K562 (cell line): Measurements from ENCODE around the gene MARCHF5. TPM values are rescaled to one million over a fixed set of nuclear protein-coding genes. Genes with fewer than 3 reads are reported as not detected.

Source experiments
- ATAC-seq: fragments of 200-7000 bp; cut with Tn5 transposase; 3 replicates; pipeline ENCODE4 v1.9.1; 2020; ENCODE audit warnings: moderate library complexity
- Bru-seq: library from RNA; stranded (reverse); fragments of 400-500 nt; gene quantifications from one replicate; lab custom pipeline; 2021; lab: Mats Ljungman, UMichigan
- BruChase-seq, 2 experiments: library from RNA; stranded (reverse); fragments of 400-500 nt; gene quantifications; one replicate each; lab custom pipeline; 2021; lab: Mats Ljungman, UMichigan
- BruUV-seq: library from RNA; stranded (reverse); fragments of 400-500 nt; replicated peaks from 2 replicates; lab custom pipeline; 2021; lab: Mats Ljungman, UMichigan
- CTCF ChIA-PET: fragments of 300-600 bp; formaldehyde crosslinking; extraction: SDS; loops from one replicate; lab custom pipeline; 2021; ENCODE audit warnings: low intra/inter-chr PET ratio; lab: Yijun Ruan, JAX
- POLR2A ChIA-PET: fragments of 300-600, 350-650 bp; sonication (Branson Sonifier 250); formaldehyde crosslinking; extraction: SDS; loops from one replicate; lab custom pipeline; 2021; ENCODE audit warnings: antibody characterized with exemption, inconsistent platforms; lab: Yijun Ruan, JAX
- DNase-seq, 4 experiments: peaks; one replicate each; pipeline versions ENCODE4 v3.0.0 to v3.0.0-alpha.2; 2011 to 2018; ENCODE audit warnings: low spot score in 3 of 4, mixed read lengths in 3 of 4; ENCODE audit errors: extremely low read depth in 1 of 4
- FAIRE-seq: peaks from 2 replicates; lab custom pipeline; 2011; peaks lifted over from hg19 to GRCh38; lab: Jason Lieb, UNC
- H2AFZ ChIP-seq: 2 replicates; pipeline ENCODE4 v1.6.0; 2011; ENCODE audit warnings: low read depth, low read length, control low read depth, inconsistent platforms
- H3K27ac ChIP-seq: fragments of 200-600 bp; 3 replicates; pipeline ENCODE4 v1.8.0; 2011; ENCODE audit warnings: low read depth, mild to moderate bottlenecking, control low read depth, inconsistent platforms, low read length, moderate library complexity, mixed read lengths; ENCODE audit errors: extremely low read depth
- H3K27me3 ChIP-seq, 2 experiments: fragments of 300-600 bp in 1 of 2; 2 replicates in 1 of 2; 3 replicates in 1 of 2; pipeline versions ENCODE4 v1.6.0 to v1.8.0; 2011; ENCODE audit warnings: inconsistent platforms in 2 of 2, low read length in 2 of 2, mild to moderate bottlenecking in 1 of 2, mixed read lengths in 1 of 2, moderate library complexity in 1 of 2; ENCODE audit not compliant: control insufficient read depth in 2 of 2, insufficient read depth in 2 of 2
- H3K36me3 ChIP-seq: fragments of 300-600 bp; 3 replicates; pipeline ENCODE4 v1.8.0; 2011; ENCODE audit warnings: mild to moderate bottlenecking, low read length, inconsistent platforms; ENCODE audit not compliant: control insufficient read depth, insufficient read depth
- H3K4me1 ChIP-seq, 2 experiments: fragments of 200-600 bp in 1 of 2; replicated peaks in 1 of 2; 2 replicates in 1 of 2; 3 replicates in 1 of 2; pipeline versions ENCODE4 v1.5.1 to v1.8.0; 2011; ENCODE audit warnings: inconsistent platforms in 2 of 2, low read length in 2 of 2, mild to moderate bottlenecking in 1 of 2, mixed read lengths in 1 of 2, moderate library complexity in 1 of 2; ENCODE audit not compliant: control insufficient read depth in 2 of 2, insufficient read depth in 2 of 2
- H3K4me2 ChIP-seq: 2 replicates; pipeline ENCODE4 v1.6.1; 2011; ENCODE audit warnings: low read length, control low read depth, inconsistent platforms, mixed read lengths; ENCODE audit not compliant: insufficient read depth
- H3K4me3 ChIP-seq: fragments of 200-600 bp; sonication (generic), shearing (Covaris generic); 2 replicates; pipeline ENCODE4 v1.5.1; 2016; ENCODE audit warnings: control low read depth, inconsistent platforms
- H3K79me2 ChIP-seq: fragments of 200-600 bp; 3 replicates; pipeline ENCODE4 v1.8.0; 2011; ENCODE audit warnings: low read length, inconsistent platforms; ENCODE audit not compliant: control insufficient read depth, insufficient read depth
- H3K9ac ChIP-seq, 2 experiments: 2 replicates each; pipeline versions ENCODE4 v1.6.0 to v1.6.1; 2011; ENCODE audit warnings: low read depth in 2 of 2, low read length in 2 of 2, control low read depth in 1 of 2, inconsistent platforms in 1 of 2, mild to moderate bottlenecking in 1 of 2, mixed read lengths in 1 of 2; ENCODE audit not compliant: insufficient read depth in 1 of 2
- H3K9me1 ChIP-seq: one replicate; pipeline ENCODE4 v1.6.0; 2011; ENCODE audit warnings: inconsistent platforms, mild to moderate bottlenecking, low read length, moderate library complexity; ENCODE audit not compliant: control insufficient read depth, insufficient read depth
- H3K9me3 ChIP-seq: replicated peaks from 2 replicates; pipeline ENCODE4 v1.5.1; 2011; ENCODE audit warnings: low read depth, low read length, inconsistent platforms; ENCODE audit not compliant: control insufficient read depth, insufficient read depth
- H4K20me1 ChIP-seq: replicated peaks from 2 replicates; pipeline ENCODE4 v1.6.1; 2011; ENCODE audit warnings: low read length, inconsistent platforms, mixed read lengths; ENCODE audit not compliant: control insufficient read depth, insufficient read depth
- CBX5 ChIP-seq: IDR thresholded peaks from 2 replicates; pipeline ENCODE4 v1.6.1; 2014; ENCODE audit warnings: low read depth, borderline replicate concordance
- JUN ChIP-seq, 2 experiments: sonication (generic) in 1 of 2; formaldehyde crosslinking in 1 of 2; IDR thresholded peaks; 2 replicates each; pipeline versions ENCODE4 v1.6.1 to v1.8.0; 2012 to 2022; ENCODE audit warnings: borderline replicate concordance in 2 of 2, mild to moderate bottlenecking in 2 of 2, improper control_type of control experiment in 1 of 2, low read depth in 1 of 2, low read length in 1 of 2, missing genetic modification reagents in 1 of 2
- KLF6 ChIP-seq: fragments of 250-450 bp; sonication (Bioruptor Pico); IDR thresholded peaks from 2 replicates; pipeline ENCODE4 v1.4.0; 2020; ENCODE audit warnings: mild to moderate bottlenecking, moderate library complexity, borderline replicate concordance
- NFIC ChIP-seq: fragments of 450-650 bp; IDR thresholded peaks from 2 replicates; pipeline ENCODE4 v1.6.1; 2017; ENCODE audit warnings: mild to moderate bottlenecking, inconsistent platforms
- OTX1 ChIP-seq: fragments of 450-650 bp; formaldehyde crosslinking; IDR thresholded peaks from 2 replicates; pipeline ENCODE4 v1.4.0; 2022; ENCODE audit warnings: mild to moderate bottlenecking
- SMAD1 ChIP-seq: fragments of 150-350 bp; IDR thresholded peaks from 2 replicates; pipeline ENCODE4 v1.6.1; 2014; ENCODE audit warnings: low read length, low read depth; ENCODE audit not compliant: partially characterized antibody
- SNIP1 ChIP-seq: fragments of 450-650 bp; IDR thresholded peaks from 2 replicates; pipeline ENCODE4 v1.7.1; 2017; ENCODE audit warnings: low read depth, mild to moderate bottlenecking
- SOX6 ChIP-seq: fragments of 450-650 bp; IDR thresholded peaks from 2 replicates; pipeline ENCODE4 v1.6.1; 2014; ENCODE audit warnings: mild to moderate bottlenecking
- THRAP3 ChIP-seq: fragments of 450-650 bp; IDR thresholded peaks from 2 replicates; pipeline ENCODE4 v1.6.1; 2016; ENCODE audit warnings: mild to moderate bottlenecking, inconsistent platforms, borderline replicate concordance
- TSC22D4 ChIP-seq: fragments of 450-650 bp; IDR thresholded peaks from 2 replicates; pipeline ENCODE4 v1.6.1; 2016; ENCODE audit warnings: missing genetic modification characterization, missing biosample characterization, control low read depth
- WGBS: fragments of 100-300 bp; shearing (Covaris generic); methylation state at CpG from one replicate; pipeline ENCODE4 v1.1.6; 2016; ENCODE audit warnings: low coverage, mixed read lengths; ENCODE audit not compliant: insufficient coverage; ENCODE audit errors: missing lambda C conversion rate; 5-methylcytosine and 5-hydroxymethylcytosine counted together
- in situ Hi-C: fragments of 300-500 bp; cut with MboI; formaldehyde crosslinking; loops from 4 replicates; pipeline ENCODE4 v1.15.0; 2018; ENCODE audit warnings: inconsistent platforms, mixed read lengths
- intact Hi-C: fragments of 100-400 bp; cut with micrococcal nuclease; formaldehyde crosslinking; loops from 2 replicates; pipeline ENCODE4 v1.14.2; 2022
- long read RNA-seq, 3 experiments: library from polyadenylated mRNA in 2 of 3; library from RNA in 1 of 3; unstranded in 2 of 3; stranded (forward) in 1 of 3; transcript quantifications; one replicate each; pipeline ENCODE4 v2.0.0, GENCODE V29; 2019 to 2022
- polyA minus RNA-seq, 3 experiments: library from RNA; depleted of rRNA, polyadenylated mRNA; stranded (reverse); fragments of >200 nt; gene quantifications; 2 replicates each; pipeline ENCODE4 v1.2.3, GENCODE V29; 2011
- polyA plus RNA-seq, 8 experiments: library from polyadenylated mRNA; depleted of rRNA in 4 of 8; stranded (reverse) in 5 of 8; unstranded in 3 of 8; fragments of >200 nt; fragmentation: Nextera tagmentation in 2 of 8; fragmentation: Illumina TruSeq in 1 of 8; extraction: Ambion mirVana in 2 of 8; extraction: Trizol in 1 of 8; gene quantifications; 2 replicates each; pipeline versions ENCODE4 v1.2.1 to v1.2.3, GENCODE V29; 2011 to 2014; ENCODE audit warnings: inconsistent platforms in 1 of 8, missing spikeins in 1 of 8
- total RNA-seq, 7 experiments: library from RNA; depleted of rRNA in 6 of 7; stranded (reverse); fragments of >200 nt in 6 of 7; fragmentation: Illumina TruSeq in 2 of 7; extraction: Trizol in 2 of 7; gene quantifications; 2 replicates each; pipeline versions ENCODE4 v1.2.1 to v1.2.3, GENCODE V29; 2011 to 2021; ENCODE audit warnings: low replicate concordance in 1 of 7
- TF ChIP-seq, protein P1 (sequence below): sonication (generic); formaldehyde crosslinking; IDR thresholded peaks from 2 replicates; pipeline ENCODE4 v1.8.0; 2022; ENCODE audit warnings: missing genetic modification reagents, mild to moderate bottlenecking, moderate library complexity, borderline replicate concordance
- TF ChIP-seq, protein P2 (sequence below): fragments of 200-800 bp; sonication (Bioruptor generic); IDR thresholded peaks from 2 replicates; pipeline ENCODE4 v1.6.1; 2017; ENCODE audit warnings: missing genetic modification characterization, missing compliant biosample characterization

Gene MARCHF5
- total RNA-seq (2011; cell fraction: chromatin; rRNA removed; ENCODE audit: low replicate concordance): 21.2 and 40.4 TPM in 2 replicates
- 5.8 and 7.1 TPM in 2 replicates for total RNA-seq (2011; cell fraction: nucleolus; rRNA removed)
- total RNA-seq (2011; cell fraction: nucleoplasm; rRNA removed): 20.6 and 24.7 TPM in 2 replicates
- total RNA-seq (2014; rRNA removed) (3.4 and 4.4 TPM in 2 replicates), total RNA-seq (2014; rRNA removed; fragmentation: Illumina TruSeq; extraction: Trizol) (13.4 and 18.0 TPM in 2 replicates), total RNA-seq (2015; rRNA removed; fragmentation: Illumina TruSeq; extraction: Trizol) (7.7 and 7.9 TPM in 2 replicates), total RNA-seq (2021) (27.1 and 27.2 TPM in 2 replicates), polyA plus RNA-seq (2011; rRNA removed) (18.9 and 25.7 TPM in 2 replicates), polyA plus RNA-seq (2014; fragmentation: Illumina TruSeq; extraction: Trizol) (16.4 and 18.3 TPM in 2 replicates), polyA plus RNA-seq (2014; fragmentation: Nextera tagmentation; extraction: Ambion mirVana) (1 to 10 TPM; 3.4 to 4.0 TPM), polyA plus RNA-seq (2014; rRNA removed) (10.8 and 11.5 TPM in 2 replicates), polyA minus RNA-seq (2011; rRNA and poly(A)+ RNA removed) (14.4 and 15.1 TPM in 2 replicates), Bru-seq, nascent RNA (percentile 72 among the genes with signal in this experiment), BruChase-seq, experiment 1, labeled RNA remaining after a 2-hour chase (percentile 77 among the genes with signal in this experiment), BruChase-seq, experiment 2, labeled RNA remaining after a 6-hour chase (percentile 76 among the genes with signal in this experiment)
- polyA plus RNA-seq (2011; cell fraction: cytosol; rRNA removed): 3.9 and 11.4 TPM in 2 replicates
- 16.8 and 37.2 TPM in 2 replicates for polyA plus RNA-seq (2011; cell fraction: nucleus; rRNA removed)
- polyA plus RNA-seq (2012): 18.1 and 29.9 TPM in 2 replicates
- 9.8 and 12.6 TPM in 2 replicates for polyA minus RNA-seq (2011; cell fraction: cytosol; rRNA and poly(A)+ RNA removed)
- 7.5 and 10.9 TPM in 2 replicates for polyA minus RNA-seq (2011; cell fraction: nucleus; rRNA and poly(A)+ RNA removed)
- long read RNA-seq, experiment 1, transcript MARCH5-201 (6 exons, 3,926 nt): major isoform, 92 of 104 reads
- long read RNA-seq, experiment 1, partial matches to known transcripts: 4 of 104 reads
- long read RNA-seq, experiment 1, other reads (novel, unspliced or antisense): 8 of 104 reads
- long read RNA-seq, experiment 2, transcript MARCH5-201 (6 exons, 3,926 nt): major isoform, 12 of 24 reads
- long read RNA-seq, experiment 2, partial matches to known transcripts: 2 of 24 reads
- long read RNA-seq, experiment 2, other reads (novel, unspliced or antisense): 10 of 24 reads
- long read RNA-seq, experiment 3, transcript MARCH5-201 (6 exons, 3,926 nt): major isoform, 37 of 38 reads
- long read RNA-seq, experiment 3, partial matches to known transcripts: 0 of 38 reads
- long read RNA-seq, experiment 3, other reads (novel, unspliced or antisense): 1 of 38 reads

DNA sequence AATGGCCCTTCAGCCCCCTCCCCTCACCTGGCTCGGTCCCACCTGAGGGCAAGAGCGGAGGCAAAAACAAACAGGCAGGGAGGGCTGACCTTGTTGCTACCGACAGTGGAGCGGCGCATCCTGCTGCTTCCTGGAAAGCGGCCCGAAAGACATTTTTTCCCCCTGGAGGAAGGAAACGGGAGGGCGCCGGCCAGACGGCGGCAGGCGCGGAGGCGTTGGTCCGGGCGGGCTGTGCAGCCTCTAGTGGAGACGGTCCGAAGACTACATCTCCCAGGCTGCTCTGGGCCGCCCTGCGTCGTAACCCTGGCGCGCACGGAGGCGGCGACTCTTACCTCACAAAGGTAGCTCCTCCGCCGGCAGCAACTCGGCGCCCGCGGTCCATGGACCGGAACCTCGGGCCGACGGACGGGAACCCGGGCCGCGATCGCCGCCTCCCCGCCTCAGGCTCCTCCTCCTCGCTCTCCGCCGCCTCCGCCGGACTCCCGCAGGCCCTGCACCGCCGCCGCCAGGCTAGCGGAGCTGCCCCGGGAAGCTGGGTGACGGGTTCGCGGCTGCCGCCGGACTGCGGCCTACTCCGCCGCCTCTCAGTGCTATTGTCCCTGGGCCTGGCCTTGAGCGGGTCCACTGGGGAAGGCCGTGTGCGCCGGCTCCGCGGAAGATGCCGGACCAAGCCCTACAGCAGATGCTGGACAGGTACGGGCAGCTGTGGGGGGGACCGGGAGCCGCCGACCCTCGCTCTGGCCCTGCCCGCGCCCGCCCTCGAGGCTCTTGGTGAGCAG, at the start of gene MARCHF5, which contains the start of gene CPEB3:
MARCHF5 (plus strand) TSS at position 331 of the 779 bp plus-strand sequence; CDS start at position 659, 328 bp downstream.
CPEB3 (minus strand) TSS at position 242 of the 779 bp plus-strand sequence. CDS start 50,728 bp downstream, outside the sequence.
- FAIRE-seq: peak; percentile 88
- 1% methylated on average over 54 of the region's 79 CpGs for WGBS
- H4K20me1 ChIP-seq: peaks cover 10% of the 10 kb centered on the region; the same call in 1 of the 2 replicates
- H3K4me3 ChIP-seq: peak within 1 kb of the TSS; percentile 97
- DNase-seq: peak; percentile 79 to 94 (median 85)
- no TSS peak for BruUV-seq
- ATAC-seq: peak; percentile 97
- H3K36me3 ChIP-seq: peaks cover 21% of the 10 kb centered on the region; the same call in 1 of the 3 replicates
- H2AFZ ChIP-seq: peak within 1 kb of the TSS; percentile 97
- in situ Hi-C loops (loop anchor here (25.0 kb wide), 1 partner anchor 204 kb away; no protein-coding TSS in a partner anchor), intact Hi-C loops (loop anchor here (2.0 to 5.0 kb wide), 3 partner anchors 48 to 141 kb away; no protein-coding TSS in a partner anchor)
- H3K27ac ChIP-seq: peak within 1 kb of the TSS; percentile 89
- peaks cover 5 to 9% of the 10 kb centered on the region in 2 experiments; a peak in 4 of 5 replicates for H3K4me1 ChIP-seq
- no peaks in the 10 kb centered on the region for H3K27me3 ChIP-seq
- H3K9me1 ChIP-seq: no peaks in the 10 kb centered on the region
- H3K79me2 ChIP-seq: peaks cover 55% of the 10 kb centered on the region
- ChIA-PET POLR2A (interaction anchor here (0.5 to 2.1 kb wide), 5 partner anchors 9 to 203 kb away, joined by 3 to 9 read pairs (median 4); no protein-coding TSS in a partner anchor), CTCF (interaction anchor here (0.6 to 3.7 kb wide), 2 partner anchors 199 to 203 kb away, joined by 3 to 27 read pairs; no protein-coding TSS in a partner anchor)
- no peaks in the 10 kb centered on the region for H3K9me3 ChIP-seq
- peak within 1 kb of the TSS; percentile 93 for H3K4me2 ChIP-seq
- H3K9ac ChIP-seq: peak within 1 kb of the TSS; percentile 90 to 97
- TF ChIP-seq THRAP3 (no peak), SNIP1 (no peak), TSC22D4 (no peak), CBX5 (no peak), OTX1 (CRISPR knock-in tag) (no peak), NFIC (peak; percentile 72), SMAD1 (peak; percentile 17), KLF6 (no peak), JUN (IDR thresholded peaks at IDR 0.05; ENCODE audit: borderline replicate concordance, low read depth, low read length) (no peak), JUN (CRISPR knock-in tag; IDR thresholded peaks at IDR 0.05; ENCODE audit: borderline replicate concordance) (no peak), SOX6 (no peak; the same call in 1 of the 2 replicates)
- TF ChIP-seq, protein P1, sequence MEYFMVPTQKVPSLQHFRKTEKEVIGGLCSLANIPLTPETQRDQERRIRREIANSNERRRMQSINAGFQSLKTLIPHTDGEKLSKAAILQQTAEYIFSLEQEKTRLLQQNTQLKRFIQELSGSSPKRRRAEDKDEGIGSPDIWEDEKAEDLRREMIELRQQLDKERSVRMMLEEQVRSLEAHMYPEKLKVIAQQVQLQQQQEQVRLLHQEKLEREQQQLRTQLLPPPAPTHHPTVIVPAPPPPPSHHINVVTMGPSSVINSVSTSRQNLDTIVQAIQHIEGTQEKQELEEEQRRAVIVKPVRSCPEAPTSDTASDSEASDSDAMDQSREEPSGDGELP (CRISPR knock-in tag): peak; percentile 57; the same call in 1 of the 2 replicates
- TF ChIP-seq, protein P2, sequence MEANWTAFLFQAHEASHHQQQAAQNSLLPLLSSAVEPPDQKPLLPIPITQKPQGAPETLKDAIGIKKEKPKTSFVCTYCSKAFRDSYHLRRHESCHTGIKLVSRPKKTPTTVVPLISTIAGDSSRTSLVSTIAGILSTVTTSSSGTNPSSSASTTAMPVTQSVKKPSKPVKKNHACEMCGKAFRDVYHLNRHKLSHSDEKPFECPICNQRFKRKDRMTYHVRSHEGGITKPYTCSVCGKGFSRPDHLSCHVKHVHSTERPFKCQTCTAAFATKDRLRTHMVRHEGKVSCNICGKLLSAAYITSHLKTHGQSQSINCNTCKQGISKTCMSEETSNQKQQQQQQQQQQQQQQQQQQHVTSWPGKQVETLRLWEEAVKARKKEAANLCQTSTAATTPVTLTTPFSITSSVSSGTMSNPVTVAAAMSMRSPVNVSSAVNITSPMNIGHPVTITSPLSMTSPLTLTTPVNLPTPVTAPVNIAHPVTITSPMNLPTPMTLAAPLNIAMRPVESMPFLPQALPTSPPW (CRISPR knock-in tag): peak; percentile 49
